Muscle of back (tissue), 13 donors: Measurements from ENCODE around the gene IMMP2L. TPM values are rescaled to one million over a fixed set of nuclear protein-coding genes. Genes with fewer than 3 reads are reported as not detected.
A peak's percentile ranks its signal among the peaks of the same experiment; 100 is the strongest.
"Not testable (repeated sequence)": the region's sequence is repeated elsewhere in the genome, so short reads cannot be mapped to it uniquely, and the experiment has no call there.

Experiments used
- DNase-seq, 3 donors: peaks; one replicate each; pipeline versions ENCODE4 v3.0.0 to v3.0.0-alpha.2; 2013
- long read RNA-seq, 9 donors: transcript quantifications; one replicate each; lab custom pipeline, GENCODE V29; 2026
- polyA plus RNA-seq, 10 donors: library from polyadenylated mRNA; unstranded; fragments of 120-200 nt; gene quantifications; one replicate each; pipeline ENCODE4 v1.2.1, GENCODE V29; 2013; ENCODE audit not compliant: insufficient read length in 10 of 10

IMMP2L gene
- polyA plus RNA-seq: 10 to 100 TPM; 11.9 to 20.5 (median 15.2) TPM
- long read RNA-seq, donor 1: 0 reads
- long read RNA-seq, donor 2, partial matches to known transcripts: 8 of 8 reads
- long read RNA-seq, donor 2, other reads (novel, unspliced or antisense): 0 of 8 reads
- long read RNA-seq, donor 3: 0 reads
- long read RNA-seq, donor 4, partial matches to known transcripts: 11 of 24 reads
- long read RNA-seq, donor 4, other reads (novel, unspliced or antisense): 13 of 24 reads
- long read RNA-seq, donor 5, partial matches to known transcripts: 9 of 9 reads
- long read RNA-seq, donor 5, other reads (novel, unspliced or antisense): 0 of 9 reads
- long read RNA-seq, donor 6: 0 reads
- long read RNA-seq, donor 7: 0 reads
- long read RNA-seq, donor 8: 0 reads
- long read RNA-seq, donor 9: 0 reads

GRCh38 chr7:111561904-111562732, at the start of gene IMMP2L:
TSS of gene IMMP2L (minus strand) at chr7:111562492.
- peak; percentile 87 to 97 (median 94) for DNase-seq

- DNase-seq: not testable (repeated sequence)
Measured at GRCh38 chr7:111609483-111610254, 47.4 kb upstream of the IMMP2L start.

GRCh38 chr7:111607621-111608020, 45.3 kb upstream of the IMMP2L start:
- no peak for DNase-seq

GRCh38 chr7:111605246-111605645, 43.0 kb upstream of the IMMP2L start:
- DNase-seq: no peak

- no peak for DNase-seq
Measured at GRCh38 chr7:111600091-111600490, 37.8 kb upstream of the IMMP2L start.

- DNase-seq: no peak
Measured at GRCh38 chr7:111595780-111596179, 33.5 kb upstream of the IMMP2L start.

- no peak for DNase-seq
Measured at GRCh38 chr7:111594602-111595001, 32.3 kb upstream of the IMMP2L start.

- DNase-seq: no peak
Measured at GRCh38 chr7:111593343-111593742, 31.1 kb upstream of the IMMP2L start.

- no peak for DNase-seq
Measured at GRCh38 chr7:111588065-111588433, 25.8 kb upstream of the IMMP2L start.

GRCh38 chr7:111587410-111588064, 25.2 kb upstream of the IMMP2L start:
- no peak for DNase-seq

GRCh38 chr7:111586711-111587409, 24.6 kb upstream of the IMMP2L start:
- peak; percentile 18 to 64 (median 34) for DNase-seq

GRCh38 chr7:111581784-111582488, 19.6 kb upstream of the IMMP2L start:
- DNase-seq: not testable (repeated sequence)

- DNase-seq: not testable (repeated sequence)
Measured at GRCh38 chr7:111581207-111581606, 18.9 kb upstream of the IMMP2L start.

GRCh38 chr7:111578754-111579153, 16.5 kb upstream of the IMMP2L start:
- no peak for DNase-seq

GRCh38 chr7:111571720-111572119, 9.4 kb upstream of the IMMP2L start:
- no peak for DNase-seq

- no peak for DNase-seq
Measured at GRCh38 chr7:111568870-111569462, 6.7 kb upstream of the IMMP2L start.

GRCh38 chr7:111568419-111568818, 6.1 kb upstream of the IMMP2L start:
- no peak for DNase-seq

GRCh38 chr7:111564078-111564477, 1.8 kb upstream of the IMMP2L start:
- no peak for DNase-seq

GRCh38 chr7:111561654-111561903, 713 bp downstream of the IMMP2L start:
- DNase-seq: no peak
